Activated CD4-positive, alpha-beta T cell treated with anti-CD3 and anti-CD28 coated beads for 36 hours (primary cell): Measurements from ENCODE around the gene TMEM254. TPM values are rescaled to one million over a fixed set of nuclear protein-coding genes. Genes with fewer than 3 reads are reported as not detected.
"Not testable (repeated sequence)": the region's sequence is repeated elsewhere in the genome, so short reads cannot be mapped to it uniquely, and the experiment has no call there.

Experiments
- ATAC-seq: fragments of 200-7000 bp; cut with Tn5 transposase; one replicate; pipeline ENCODE4 v1.10.0; 2021; ENCODE audit warnings: mild to moderate bottlenecking, moderate library complexity
- CTCF ChIA-PET: fragments of 350-600 bp; sonication (Branson Sonifier 250); formaldehyde crosslinking; loops from one replicate; lab custom pipeline; 2021; ENCODE audit warnings: antibody characterized with exemption; lab: Charles Lee
- POLR2A ChIA-PET: fragments of 350-600 bp; sonication (Branson Sonifier 250); formaldehyde crosslinking; loops from one replicate; lab custom pipeline; 2021; ENCODE audit warnings: antibody characterized with exemption, inconsistent platforms; lab: Charles Lee
- DNase-seq: peaks from one replicate; pipeline ENCODE4 v3.0.0-alpha.2; 2020
- H3K27ac Mint-ChIP-seq: one replicate; pipeline ENCODE4 v1.8.0; 2021; ENCODE audit warnings: mixed read lengths
- H3K27me3 Mint-ChIP-seq: one replicate; pipeline ENCODE4 v1.8.0; 2021; ENCODE audit warnings: mixed read lengths
- H3K36me3 Mint-ChIP-seq: one replicate; pipeline ENCODE4 v1.8.0; 2021; ENCODE audit warnings: low read depth, mixed read lengths
- H3K4me1 Mint-ChIP-seq: one replicate; pipeline ENCODE4 v1.8.0; 2021; ENCODE audit warnings: mixed read lengths
- H3K4me3 Mint-ChIP-seq: one replicate; pipeline ENCODE4 v1.8.0; 2021; ENCODE audit warnings: mild to moderate bottlenecking, moderate library complexity, mixed read lengths
- H3K9me3 Mint-ChIP-seq: one replicate; pipeline ENCODE4 v1.8.0; 2021; ENCODE audit warnings: low read depth, mixed read lengths
- intact Hi-C, 2 experiments: fragments of 100-400 bp; cut with DNase I in 1 of 2; cut with micrococcal nuclease in 1 of 2; formaldehyde crosslinking; loops; one replicate each; pipeline versions ENCODE4 v1.14.2 to v1.15.1; 2022 to 2024; cut with DNase I, micrococcal nuclease
- total RNA-seq, 2 experiments: library from RNA; stranded (reverse); gene quantifications; one replicate each; pipeline ENCODE4 v1.2.3, GENCODE V29; 2021

Gene TMEM254
- total RNA-seq, 2 experiments from 2014 or later = 11.3 to 15.2 TPM

DNA sequence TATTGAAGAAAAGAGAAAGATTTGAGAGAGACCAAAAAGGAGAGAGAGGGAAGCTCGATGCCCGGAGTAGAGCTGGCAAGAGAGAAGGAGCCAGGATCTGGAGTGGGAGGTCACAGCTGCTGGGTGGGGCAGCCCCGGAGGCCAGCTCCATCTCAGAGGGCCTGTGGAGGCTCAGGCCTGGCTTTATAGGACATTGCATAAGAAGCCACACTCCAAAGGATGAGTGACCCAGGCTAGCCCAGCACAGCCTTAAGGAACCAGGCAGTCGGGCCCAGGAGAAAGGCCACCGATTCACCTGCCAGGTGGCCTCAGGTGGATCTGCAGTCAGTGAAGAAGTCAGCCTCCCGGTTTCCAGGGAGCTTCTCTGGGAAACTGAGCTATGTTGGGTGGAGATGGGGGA lies 54.7 kb downstream of the TMEM254 start:
- no peak overlapping the region for H3K4me3 Mint-ChIP-seq
- ChIA-PET CTCF (interaction anchor here (1.0 to 2.0 kb wide), 2 partner anchors 11 to 14 kb away, joined by 3 to 6 read pairs; no protein-coding TSS in a partner anchor), POLR2A (no interaction called here)
- H3K36me3 Mint-ChIP-seq = no peaks in the 10 kb centered on the region
- peaks cover 28% of the 10 kb centered on the region for H3K27me3 Mint-ChIP-seq
- intact Hi-C loops = loop anchor here in 1 of 2 experiments (5.0 kb wide), 1 partner anchor 76 kb away; no protein-coding TSS in a partner anchor
- peaks cover 4% of the 10 kb centered on the region for H3K4me1 Mint-ChIP-seq
- DNase-seq = no peak
- no peaks in the 10 kb centered on the region for H3K9me3 Mint-ChIP-seq
- no peak overlapping the region for H3K27ac Mint-ChIP-seq
- ATAC-seq = no peak

DNA sequence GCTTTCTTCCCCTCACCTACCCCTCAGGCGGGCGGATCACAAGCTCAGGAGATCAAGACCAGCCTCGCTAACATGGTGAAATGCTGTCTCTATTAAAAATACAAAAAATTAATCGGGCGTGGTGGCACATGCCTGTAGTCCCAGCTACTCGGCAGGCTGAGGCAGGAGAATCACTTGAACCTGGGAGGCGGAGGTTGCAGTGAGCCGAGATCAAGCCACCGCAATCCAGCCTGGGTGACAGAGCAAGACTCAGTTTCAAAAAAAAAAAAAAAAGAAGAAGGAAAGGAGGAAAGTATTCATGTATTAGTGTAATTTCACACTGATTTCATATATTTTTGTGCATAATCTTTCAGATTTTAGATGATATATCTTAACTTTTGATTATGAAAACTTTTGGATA lies 55.2 kb downstream of the TMEM254 start:
- H3K27me3 Mint-ChIP-seq = peaks cover 28% of the 10 kb centered on the region
- H3K4me3 Mint-ChIP-seq, DNase-seq, H3K36me3 Mint-ChIP-seq, H3K27ac Mint-ChIP-seq, ATAC-seq, POLR2A ChIA-PET, H3K4me1 Mint-ChIP-seq, H3K9me3 Mint-ChIP-seq: not testable (repeated sequence)
- intact Hi-C loops = loop anchor here in 1 of 2 experiments (5.0 kb wide), 1 partner anchor 76 kb away; no protein-coding TSS in a partner anchor
- CTCF ChIA-PET = interaction anchor here (1.0 to 2.0 kb wide), 2 partner anchors 11 to 14 kb away, joined by 3 to 6 read pairs; no protein-coding TSS in a partner anchor

DNA sequence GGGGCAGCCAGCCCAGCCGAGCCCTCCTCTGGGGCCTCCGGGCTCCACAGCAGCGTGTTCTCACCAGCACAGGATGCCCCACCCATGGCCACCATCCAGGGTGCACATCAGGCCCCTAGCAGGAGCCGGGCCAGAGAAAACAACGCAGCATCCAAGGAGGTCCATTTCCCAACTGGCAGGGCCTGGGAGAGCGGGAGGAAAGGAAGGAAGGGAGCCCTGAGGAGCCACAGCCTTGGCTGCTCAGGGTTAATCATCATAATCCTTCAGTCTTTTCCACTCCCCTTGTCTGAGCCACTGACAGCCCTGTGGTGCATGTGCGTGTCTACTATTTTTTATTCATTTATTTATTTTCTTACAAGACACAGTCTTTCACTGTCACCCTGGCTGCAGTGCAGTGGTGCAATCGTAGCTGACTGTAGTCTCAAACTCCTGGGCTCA lies 57.7 kb downstream of the TMEM254 start:
- Mint-ChIP-seq H3K36me3 (no peaks in the 10 kb centered on the region), H3K4me1 (peaks cover 4% of the 10 kb centered on the region), H3K27me3 (peaks cover 28% of the 10 kb centered on the region), H3K9me3 (no peaks in the 10 kb centered on the region), H3K4me3 (no peak overlapping the region), H3K27ac (no peak overlapping the region)
- POLR2A ChIA-PET = no interaction called here
- no peak for ATAC-seq
- intact Hi-C loops = no loop called here
- CTCF ChIA-PET = interaction anchor here (1.0 kb wide), 1 partner anchor 77 kb away, joined by 3 read pairs; no protein-coding TSS in a partner anchor
- no peak for DNase-seq

DNA sequence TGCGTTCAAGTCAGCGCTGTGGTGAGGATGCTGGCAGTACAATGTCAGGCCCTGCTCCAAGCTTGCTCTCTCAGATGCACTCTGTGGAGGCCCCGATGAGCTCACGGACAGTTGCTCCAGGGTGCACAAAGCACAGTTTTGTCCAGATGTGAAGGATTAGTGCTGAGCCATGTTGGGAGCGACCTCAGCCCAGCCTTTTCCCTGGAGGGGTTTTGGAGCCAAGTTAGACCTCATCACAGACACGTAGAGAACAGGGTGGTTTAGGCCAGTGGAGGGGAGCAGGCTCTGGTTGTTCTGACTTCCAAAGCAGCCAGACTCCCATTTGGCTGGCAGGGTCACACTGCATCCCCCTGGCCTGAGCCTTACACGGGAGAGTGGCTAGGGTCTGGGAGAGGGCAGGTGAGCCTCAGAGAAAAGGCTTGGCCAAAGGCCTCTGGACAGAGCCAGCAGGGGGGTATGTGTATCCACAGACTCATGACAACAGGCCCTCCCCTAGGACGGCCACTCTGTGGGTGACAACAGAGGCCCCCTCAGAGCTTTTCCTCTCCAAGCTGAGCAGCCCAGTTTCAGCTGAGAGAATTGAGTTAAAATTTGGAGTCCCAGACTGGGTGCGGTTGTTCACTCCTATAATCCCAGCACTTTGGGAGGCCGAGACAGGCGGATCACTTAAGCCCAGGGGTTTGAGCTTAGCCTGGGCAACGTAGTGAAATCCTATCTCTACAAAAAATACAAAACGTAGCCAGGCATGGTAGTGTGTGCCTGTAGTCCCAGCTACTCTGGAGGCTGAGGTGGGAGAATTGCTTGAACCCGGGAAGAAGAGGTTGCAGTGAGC lies 58.8 kb downstream of the TMEM254 start:
- POLR2A ChIA-PET = interaction anchor here (0.7 kb wide), 1 partner anchor 11 kb away, joined by 4 read pairs; no protein-coding TSS in a partner anchor
- Mint-ChIP-seq H3K4me1 (peaks cover 4% of the 10 kb centered on the region), H3K27ac (no peak overlapping the region), H3K4me3 (no peak overlapping the region), H3K36me3 (no peaks in the 10 kb centered on the region), H3K27me3 (peaks cover 19% of the 10 kb centered on the region), H3K9me3 (no peaks in the 10 kb centered on the region)
- intact Hi-C loops = no loop called here
- no peak for ATAC-seq
- CTCF ChIA-PET = interaction anchor here (1.0 kb wide), 2 partner anchors 78 to 85 kb away, joined by 3 read pairs; no protein-coding TSS in a partner anchor
- no peak for DNase-seq

DNA sequence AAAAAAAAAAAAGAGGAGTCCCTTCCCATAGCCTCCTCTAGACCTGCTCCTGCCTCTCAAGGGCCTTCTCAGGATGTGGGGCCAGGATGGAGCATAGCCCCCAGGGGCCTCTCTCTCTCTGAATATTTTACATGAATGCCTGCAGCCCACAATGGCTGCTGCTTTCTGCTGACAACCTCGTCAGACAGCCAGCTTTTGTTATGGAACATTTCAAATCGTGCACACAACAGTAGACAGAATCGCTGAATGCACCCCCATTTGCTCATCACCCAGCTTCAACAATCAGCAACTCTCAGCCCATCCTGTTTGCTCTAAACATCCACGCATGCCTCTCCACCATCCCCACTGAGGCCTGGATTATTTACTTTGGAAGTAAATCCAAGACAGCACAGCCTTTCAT lies 59.5 kb downstream of the TMEM254 start:
- Mint-ChIP-seq H3K36me3 (no peaks in the 10 kb centered on the region), H3K27me3 (peaks cover 16% of the 10 kb centered on the region), H3K4me3 (no peak overlapping the region), H3K4me1 (peaks cover 1% of the 10 kb centered on the region), H3K9me3 (no peaks in the 10 kb centered on the region), H3K27ac (no peak overlapping the region)
- no peak for ATAC-seq
- POLR2A ChIA-PET = no interaction called here
- no peak for DNase-seq
- intact Hi-C loops = no loop called here
- CTCF ChIA-PET = interaction anchor here (1.0 kb wide), 1 partner anchor 85 kb away, joined by 3 read pairs; no protein-coding TSS in a partner anchor

DNA sequence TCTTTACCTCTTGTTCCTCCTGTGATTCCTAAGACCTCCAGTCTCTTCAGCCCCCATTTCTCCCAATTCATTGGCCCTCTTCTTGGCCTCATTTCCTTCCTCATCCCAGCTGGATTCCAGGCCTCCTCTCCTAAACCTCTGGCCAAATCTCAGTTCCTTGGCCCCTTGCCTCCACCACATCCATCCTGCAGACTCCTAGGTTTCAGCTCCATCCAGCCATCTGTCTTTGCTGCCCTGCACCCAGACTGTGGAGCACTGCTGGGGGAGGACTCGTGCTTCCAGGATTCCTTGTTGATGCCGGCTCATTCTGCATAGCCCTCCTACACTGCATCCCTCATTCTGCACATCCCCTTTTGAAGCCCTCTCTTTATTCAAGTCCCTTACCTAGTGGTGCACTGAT lies 60.8 kb downstream of the TMEM254 start:
- Mint-ChIP-seq H3K36me3 (no peaks in the 10 kb centered on the region), H3K9me3 (no peaks in the 10 kb centered on the region), H3K27ac (no peak overlapping the region), H3K4me3 (no peak overlapping the region), H3K27me3 (peaks cover 9% of the 10 kb centered on the region), H3K4me1 (peaks cover 6% of the 10 kb centered on the region)
- ChIA-PET CTCF (no interaction called here), POLR2A (interaction anchor here (0.7 kb wide), 1 partner anchor 84 kb away, joined by 3 read pairs; no protein-coding TSS in a partner anchor)
- no peak for ATAC-seq
- intact Hi-C loops = no loop called here
- DNase-seq = no peak

DNA sequence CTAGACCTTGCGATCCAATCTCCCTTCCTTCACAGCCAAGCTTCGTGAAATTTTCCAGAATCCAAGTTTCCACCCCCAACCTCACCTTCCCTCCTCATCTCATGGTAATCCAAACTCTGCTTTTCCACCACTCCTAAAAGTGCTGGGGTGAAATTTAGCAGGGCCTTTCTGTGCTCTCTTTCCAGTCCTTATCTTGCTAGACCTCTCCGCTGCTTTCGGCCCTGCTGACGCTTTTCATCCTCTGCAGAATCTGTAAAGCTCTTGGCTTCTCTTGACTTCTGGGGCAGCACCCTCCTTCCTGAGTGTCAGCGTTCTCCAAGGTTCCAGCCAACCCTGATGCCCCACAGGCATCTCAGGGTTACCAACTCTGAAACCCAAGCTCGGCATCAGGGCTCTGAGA lies 61.8 kb downstream of the TMEM254 start:
- H3K9me3 Mint-ChIP-seq = no peaks in the 10 kb centered on the region
- no peak overlapping the region for H3K4me3 Mint-ChIP-seq
- peaks cover 13% of the 10 kb centered on the region for H3K4me1 Mint-ChIP-seq
- POLR2A ChIA-PET = no interaction called here
- DNase-seq = no peak
- no peak overlapping the region for H3K27ac Mint-ChIP-seq
- peaks cover 6% of the 10 kb centered on the region for H3K27me3 Mint-ChIP-seq
- CTCF ChIA-PET = interaction anchor here (1.0 kb wide), 1 partner anchor 82 kb away, joined by 3 read pairs; no protein-coding TSS in a partner anchor
- no peaks in the 10 kb centered on the region for H3K36me3 Mint-ChIP-seq
- intact Hi-C loops = loop anchor here in 1 of 2 experiments (5.0 kb wide), 1 partner anchor 67 kb away; the partner anchor contains the start of gene ANXA11
- ATAC-seq = no peak

DNA sequence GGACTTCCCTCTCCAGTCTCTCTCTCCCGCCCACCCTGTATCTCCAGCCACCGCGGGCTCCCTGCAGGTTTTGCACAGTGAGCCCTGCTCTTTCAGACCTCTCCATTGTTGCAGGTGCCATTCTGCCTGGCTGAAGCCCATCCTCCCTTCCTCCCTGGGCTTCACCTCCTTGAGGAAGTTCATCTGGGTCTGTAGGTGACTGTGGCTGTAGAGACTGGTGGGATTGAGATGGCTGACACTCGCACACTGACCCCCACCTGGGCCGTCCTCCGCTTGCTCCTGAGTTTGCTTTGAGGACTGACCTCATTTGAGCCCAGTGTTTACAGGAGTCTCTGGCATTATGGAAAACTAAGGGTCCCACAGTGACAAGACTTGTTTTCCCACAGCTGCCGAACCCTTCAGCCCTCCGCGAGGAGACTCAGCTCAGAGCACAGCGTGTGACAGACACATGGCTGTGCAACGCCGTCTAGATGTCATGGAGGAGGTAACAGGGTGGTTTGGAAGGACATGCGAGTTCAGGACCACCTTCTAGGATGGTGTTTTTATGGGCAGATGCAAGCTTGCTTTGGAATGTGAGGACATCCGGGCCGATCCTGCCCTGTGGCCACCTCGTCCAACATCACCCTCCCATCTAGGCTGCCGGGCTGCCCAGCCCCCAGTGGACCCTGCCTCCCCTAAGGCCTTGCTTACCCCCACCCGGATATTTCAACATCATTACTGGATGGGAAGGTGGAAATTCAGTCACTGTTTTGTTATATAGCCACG lies 63.4 kb downstream of the TMEM254 start:
- H3K27me3 Mint-ChIP-seq = peaks cover 6% of the 10 kb centered on the region
- ATAC-seq = no peak
- no peak overlapping the region for H3K27ac Mint-ChIP-seq
- intact Hi-C loops = loop anchor here in 1 of 2 experiments (5.0 kb wide), 1 partner anchor 65 kb away; the partner anchor contains the start of gene ANXA11
- H3K4me3 Mint-ChIP-seq = no peak overlapping the region
- peaks cover 13% of the 10 kb centered on the region for H3K4me1 Mint-ChIP-seq
- DNase-seq = no peak
- CTCF ChIA-PET = interaction anchor here (0.7 to 10.0 kb wide), 7 partner anchors 8 to 83 kb away, joined by 3 to 151 read pairs (median 4); no protein-coding TSS in a partner anchor
- POLR2A ChIA-PET = no interaction called here
- no peaks in the 10 kb centered on the region for H3K36me3 Mint-ChIP-seq
- H3K9me3 Mint-ChIP-seq = no peaks in the 10 kb centered on the region

Other genes starting within 250 kb of the TMEM254 start
- gene SFTPD, start 129.6 kb upstream of the TMEM254 start, total RNA-seq = not detected
- not detected for gene PLAC9, start 54.1 kb downstream of the TMEM254 start, total RNA-seq
- gene ANXA11, start 126.9 kb downstream of the TMEM254 start, total RNA-seq = 100 to 1,000 TPM; 256 to 348 TPM
- gene MAT1A, start 211.0 kb downstream of the TMEM254 start, total RNA-seq = not detected